Measurements from ENCODE around the gene U2AF2. TPM values are rescaled to one million over a fixed set of nuclear protein-coding genes. Genes with fewer than 3 reads are reported as not detected.

U2AF2 gene
- 100 to 1,000 TPM; 204 to 213 TPM for total RNA-seq

- POLR2A ChIA-PET: interaction anchor here (0.5 to 2.5 kb wide), 22 partner anchors 9 to 316 kb away, joined by 3 to 23 read pairs (median 4); partner anchors contain the start of genes FIZ1, KMT5C, NAT14 and TMEM238
- peak within 1 kb of the TSS; percentile 83 for H3K4me3 Mint-ChIP-seq
- H3K36me3 Mint-ChIP-seq (ENCODE audit: low read depth): peaks cover 35% of the 10 kb centered on the region
- H3K27ac Mint-ChIP-seq: peak within 1 kb of the TSS; percentile 94
- DNase-seq: peak; percentile 96
- H3K27me3 Mint-ChIP-seq: no peaks in the 10 kb centered on the region
- no peaks in the 10 kb centered on the region for H3K9me3 Mint-ChIP-seq
- H3K4me1 Mint-ChIP-seq: peaks cover 41% of the 10 kb centered on the region
- CTCF ChIA-PET: interaction anchor here (0.6 to 3.0 kb wide), 24 partner anchors 9 to 1466 kb away, joined by 3 to 25 read pairs (median 5); partner anchors contain the start of genes EPN1, FIZ1, KMT5C and MBOAT7
Observed at GRCh38 chr19:55654868-55655647, at the start of gene U2AF2. TSS of gene U2AF2 (plus strand) at chr19:55655035. CDS start at chr19:55655105, 70 bp downstream.

- Mint-ChIP-seq H3K27me3 (no peaks in the 10 kb centered on the region), H3K36me3 (ENCODE audit: low read depth) (peaks cover 46% of the 10 kb centered on the region), H3K9me3 (no peaks in the 10 kb centered on the region), H3K4me1 (peaks cover 53% of the 10 kb centered on the region), H3K27ac (peak overlapping the region; percentile 95), H3K4me3 (peak overlapping the region; percentile 76)
- POLR2A ChIA-PET: interaction anchor here (0.8 to 4.3 kb wide), 14 partner anchors 12 to 488 kb away, joined by 3 to 53 read pairs (median 4); partner anchors contain the start of genes PPP1R12C, U2AF2, UBE2S and ZNF579
- peak; percentile 99 for DNase-seq
- CTCF ChIA-PET: interaction anchor here (0.7 to 3.4 kb wide), 15 partner anchors 15 to 221 kb away, joined by 3 to 56 read pairs (median 9); partner anchors contain the start of genes TMEM238 and ZNF784
Observed at GRCh38 chr19:55605207-55605636, 49.6 kb upstream of the U2AF2 start.

- no peaks in the 10 kb centered on the region for H3K9me3 Mint-ChIP-seq
- H3K27me3 Mint-ChIP-seq: no peaks in the 10 kb centered on the region
- H3K36me3 Mint-ChIP-seq (ENCODE audit: low read depth): peaks cover 46% of the 10 kb centered on the region
- CTCF ChIA-PET: interaction anchor here (0.6 to 3.4 kb wide), 22 partner anchors 14 to 465 kb away, joined by 3 to 56 read pairs (median 6); partner anchors contain the start of genes TMEM238, ZNF579, ZNF628 and ZNF784
- POLR2A ChIA-PET: interaction anchor here (0.7 to 4.3 kb wide), 17 partner anchors 10 to 489 kb away, joined by 3 to 53 read pairs (median 4); partner anchors contain the start of genes PPP1R12C, U2AF2, UBE2S and ZNF579
- peak within 1 kb of the TSS; percentile 95 for H3K27ac Mint-ChIP-seq
- H3K4me1 Mint-ChIP-seq: peaks cover 57% of the 10 kb centered on the region
- H3K4me3 Mint-ChIP-seq: peak within 1 kb of the TSS; percentile 94
- peak; percentile 75 for DNase-seq
Observed at GRCh38 chr19:55605637-55606470, 49.0 kb upstream of the U2AF2 start, which contains the start of gene ZNF865. TSS of gene ZNF865 (plus strand) at chr19:55605647. CDS start at chr19:55613619, 7,972 bp downstream.

- H3K36me3 Mint-ChIP-seq (ENCODE audit: low read depth): peaks cover 42% of the 10 kb centered on the region
- H3K27ac Mint-ChIP-seq: peak overlapping the region; percentile 93
- CTCF ChIA-PET: interaction anchor here (0.6 to 3.4 kb wide), 21 partner anchors 14 to 465 kb away, joined by 3 to 56 read pairs (median 6); partner anchors contain the start of genes TMEM238, ZNF579, ZNF628 and ZNF784
- no peaks in the 10 kb centered on the region for H3K9me3 Mint-ChIP-seq
- H3K4me1 Mint-ChIP-seq: peaks cover 54% of the 10 kb centered on the region
- POLR2A ChIA-PET: interaction anchor here (0.7 to 4.3 kb wide), 13 partner anchors 10 to 345 kb away, joined by 3 to 53 read pairs (median 5); partner anchors contain the start of genes U2AF2, UBE2S, ZNF579 and ZNF628
- no peak for DNase-seq
- H3K4me3 Mint-ChIP-seq: peak overlapping the region; percentile 94
- H3K27me3 Mint-ChIP-seq: no peaks in the 10 kb centered on the region
Observed at GRCh38 chr19:55606471-55606787, 48.4 kb upstream of the U2AF2 start.

GRCh38 chr19:55606817-55607216 lies 48.0 kb upstream of the U2AF2 start:
- Mint-ChIP-seq H3K4me1 (peaks cover 50% of the 10 kb centered on the region), H3K4me3 (peak overlapping the region; percentile 94), H3K36me3 (ENCODE audit: low read depth) (peaks cover 39% of the 10 kb centered on the region), H3K27me3 (no peaks in the 10 kb centered on the region), H3K9me3 (no peaks in the 10 kb centered on the region), H3K27ac (peak overlapping the region; percentile 93)
- POLR2A ChIA-PET: interaction anchor here (0.7 to 4.3 kb wide), 10 partner anchors 10 to 346 kb away, joined by 3 to 53 read pairs (median 6); partner anchors contain the start of genes U2AF2, ZNF579, ZNF628 and ZNF784
- DNase-seq: no peak
- CTCF ChIA-PET: interaction anchor here (0.8 to 3.4 kb wide), 20 partner anchors 13 to 466 kb away, joined by 3 to 56 read pairs (median 6); partner anchors contain the start of genes TMEM238, ZNF579, ZNF628 and ZNF784

DNA sequence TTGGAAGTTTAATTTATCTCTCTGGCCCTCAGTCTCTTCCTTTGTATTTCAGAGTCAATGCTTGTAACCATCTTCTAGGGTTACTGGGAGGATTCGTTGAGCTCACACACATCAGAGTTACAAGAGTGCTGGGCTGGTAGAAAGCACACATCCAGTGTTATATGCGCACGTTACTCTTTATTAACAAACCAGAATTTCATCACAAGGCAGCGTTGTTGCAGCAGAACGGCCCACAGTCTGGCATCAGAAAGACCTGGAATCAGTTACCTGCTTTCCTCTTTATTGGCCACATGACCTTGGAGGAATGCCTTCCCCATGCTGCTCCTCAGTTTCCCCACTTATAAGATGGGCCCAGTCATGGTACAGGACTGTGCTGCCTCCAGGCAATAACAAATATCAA lies 45.5 kb upstream of the U2AF2 start:
- Mint-ChIP-seq H3K27me3 (no peaks in the 10 kb centered on the region), H3K4me1 (peaks cover 38% of the 10 kb centered on the region), H3K36me3 (ENCODE audit: low read depth) (peaks cover 35% of the 10 kb centered on the region), H3K9me3 (no peaks in the 10 kb centered on the region), H3K4me3 (no peak overlapping the region), H3K27ac (no peak overlapping the region)
- ChIA-PET CTCF (interaction anchor here (1.3 kb wide), 1 partner anchor 24 kb away, joined by 4 read pairs; no protein-coding TSS in a partner anchor), POLR2A (no interaction called here)
- DNase-seq: no peak

- peaks cover 27% of the 10 kb centered on the region for H3K36me3 Mint-ChIP-seq (ENCODE audit: low read depth)
- ChIA-PET CTCF (no interaction called here), POLR2A (interaction anchor here (1.1 kb wide), 1 partner anchor 9 kb away, joined by 3 read pairs; no protein-coding TSS in a partner anchor)
- H3K27ac Mint-ChIP-seq: no peak overlapping the region
- DNase-seq: no peak
- peaks cover 25% of the 10 kb centered on the region for H3K4me1 Mint-ChIP-seq
- H3K9me3 Mint-ChIP-seq: no peaks in the 10 kb centered on the region
- H3K4me3 Mint-ChIP-seq: no peak overlapping the region
- no peaks in the 10 kb centered on the region for H3K27me3 Mint-ChIP-seq
Observed at GRCh38 chr19:55611300-55611982, 43.4 kb upstream of the U2AF2 start.

- DNase-seq: no peak
- no peak overlapping the region for H3K4me3 Mint-ChIP-seq
- peaks cover 18% of the 10 kb centered on the region for H3K4me1 Mint-ChIP-seq
- H3K9me3 Mint-ChIP-seq: no peaks in the 10 kb centered on the region
- H3K27me3 Mint-ChIP-seq: no peaks in the 10 kb centered on the region
- no peak overlapping the region for H3K27ac Mint-ChIP-seq
- peaks cover 28% of the 10 kb centered on the region for H3K36me3 Mint-ChIP-seq (ENCODE audit: low read depth)
- ChIA-PET POLR2A (no interaction called here), CTCF (no interaction called here)
Observed at GRCh38 chr19:55611983-55612645, 42.7 kb upstream of the U2AF2 start.

GRCh38 chr19:55613396-55613795 lies 41.4 kb upstream of the U2AF2 start:
- ChIA-PET POLR2A (no interaction called here), CTCF (no interaction called here)
- H3K9me3 Mint-ChIP-seq: no peaks in the 10 kb centered on the region
- no peak overlapping the region for H3K27ac Mint-ChIP-seq
- no peak for DNase-seq
- no peak overlapping the region for H3K4me3 Mint-ChIP-seq
- no peaks in the 10 kb centered on the region for H3K27me3 Mint-ChIP-seq
- peaks cover 11% of the 10 kb centered on the region for H3K4me1 Mint-ChIP-seq
- H3K36me3 Mint-ChIP-seq (ENCODE audit: low read depth): peaks cover 29% of the 10 kb centered on the region

DNA sequence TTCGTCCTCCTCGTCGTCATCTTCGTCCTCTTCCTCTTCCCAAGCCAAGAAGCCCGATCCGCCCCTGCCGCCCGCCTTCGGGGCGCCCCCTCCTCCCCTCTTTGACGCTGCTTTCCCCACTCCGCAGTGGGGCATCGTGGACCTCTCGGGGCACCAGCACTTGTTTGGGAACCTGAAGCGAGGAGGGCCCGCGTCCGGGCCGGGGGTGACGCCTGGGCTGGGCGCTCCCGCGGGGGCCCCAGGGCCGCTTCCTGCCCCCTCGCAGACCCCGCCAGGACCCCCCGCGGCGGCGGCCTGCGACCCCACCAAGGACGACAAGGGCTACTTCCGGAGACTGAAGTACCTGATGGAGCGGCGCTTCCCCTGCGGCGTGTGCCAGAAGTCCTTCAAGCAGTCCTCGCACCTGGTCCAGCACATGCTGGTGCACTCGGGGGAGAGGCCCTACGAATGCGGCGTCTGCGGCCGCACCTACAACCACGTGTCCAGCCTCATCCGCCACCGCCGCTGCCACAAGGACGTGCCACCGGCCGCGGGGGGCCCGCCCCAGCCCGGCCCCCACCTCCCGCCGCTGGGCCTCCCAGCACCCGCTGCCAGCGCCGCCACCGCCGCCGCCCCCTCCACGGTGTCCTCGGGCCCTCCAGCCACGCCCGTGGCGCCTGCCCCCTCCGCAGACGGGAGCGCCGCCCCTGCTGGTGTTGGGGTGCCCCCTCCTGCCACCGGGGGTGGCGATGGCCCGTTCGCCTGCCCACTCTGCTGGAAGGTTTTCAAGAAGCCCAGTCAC lies 40.7 kb upstream of the U2AF2 start:
- peaks cover 8% of the 10 kb centered on the region for H3K4me1 Mint-ChIP-seq
- peaks cover 31% of the 10 kb centered on the region for H3K36me3 Mint-ChIP-seq (ENCODE audit: low read depth)
- DNase-seq: no peak
- CTCF ChIA-PET: no interaction called here
- no peak overlapping the region for H3K27ac Mint-ChIP-seq
- no peaks in the 10 kb centered on the region for H3K27me3 Mint-ChIP-seq
- POLR2A ChIA-PET: no interaction called here
- H3K4me3 Mint-ChIP-seq: no peak overlapping the region
- no peaks in the 10 kb centered on the region for H3K9me3 Mint-ChIP-seq

Measured in activated CD4-positive, alpha-beta memory T cell treated with anti-CD3 and anti-CD28 coated beads, Interleukin-2, amount 10 ng/mL, durations not matched to agents 7 days and 5 days (primary cell).